Gastrocnemius medialis (tissue), 4 donors: ENCODE measurements around the gene ZNF536.

Source experiments
- POLR2A ChIP-seq, 2 donors: fragments of 450-650 bp; IDR thresholded peaks; one replicate each; pipeline ENCODE4 v1.6.1; 2017; ENCODE audit warnings: antibody characterized with exemption in 2 of 2, mild to moderate bottlenecking in 2 of 2, moderate library complexity in 2 of 2
- TF ChIP-seq, protein P1 (sequence below), 5 experiments: fragments of 450-650 bp in 3 of 5; fragments of 200-600 bp in 2 of 5; sonication (generic) in 2 of 5; IDR thresholded peaks in 4 of 5; conservative IDR thresholded peaks in 1 of 5; 1 replicate in 4 of 5; 2 replicates in 1 of 5; pipeline ENCODE4 v1.5.1; 2016 to 2019; ENCODE audit warnings: antibody characterized with exemption in 5 of 5, mild to moderate bottlenecking in 3 of 5, moderate library complexity in 3 of 5

- TF ChIP-seq, protein P1, sequence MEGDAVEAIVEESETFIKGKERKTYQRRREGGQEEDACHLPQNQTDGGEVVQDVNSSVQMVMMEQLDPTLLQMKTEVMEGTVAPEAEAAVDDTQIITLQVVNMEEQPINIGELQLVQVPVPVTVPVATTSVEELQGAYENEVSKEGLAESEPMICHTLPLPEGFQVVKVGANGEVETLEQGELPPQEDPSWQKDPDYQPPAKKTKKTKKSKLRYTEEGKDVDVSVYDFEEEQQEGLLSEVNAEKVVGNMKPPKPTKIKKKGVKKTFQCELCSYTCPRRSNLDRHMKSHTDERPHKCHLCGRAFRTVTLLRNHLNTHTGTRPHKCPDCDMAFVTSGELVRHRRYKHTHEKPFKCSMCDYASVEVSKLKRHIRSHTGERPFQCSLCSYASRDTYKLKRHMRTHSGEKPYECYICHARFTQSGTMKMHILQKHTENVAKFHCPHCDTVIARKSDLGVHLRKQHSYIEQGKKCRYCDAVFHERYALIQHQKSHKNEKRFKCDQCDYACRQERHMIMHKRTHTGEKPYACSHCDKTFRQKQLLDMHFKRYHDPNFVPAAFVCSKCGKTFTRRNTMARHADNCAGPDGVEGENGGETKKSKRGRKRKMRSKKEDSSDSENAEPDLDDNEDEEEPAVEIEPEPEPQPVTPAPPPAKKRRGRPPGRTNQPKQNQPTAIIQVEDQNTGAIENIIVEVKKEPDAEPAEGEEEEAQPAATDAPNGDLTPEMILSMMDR (IDR thresholded peaks at IDR 0.05 in 4 of 5, conservative IDR thresholded peaks at IDR 0.05 in 1 of 5) = no peak
- no peak for TF ChIP-seq POLR2A (IDR thresholded peaks at IDR 0.05)
Observed at GRCh38 chr19:30388819-30389218, 16.6 kb downstream of the ZNF536 start.
